Heart left ventricle (tissue), 13 donors: ENCODE results near the gene CPN1.

Experiments used
- POLR2A ChIP-seq, 2 donors: fragments of 450-650 bp; IDR thresholded peaks; one replicate each; pipeline ENCODE4 v1.6.1; 2017; ENCODE audit warnings: antibody characterized with exemption in 2 of 2, mild to moderate bottlenecking in 2 of 2, moderate library complexity in 2 of 2
- TF ChIP-seq, protein P1 (sequence below), 12 donors: fragments of 200-600 bp; sonication (generic) in 4 of 12; IDR thresholded peaks; one replicate each; pipeline versions ENCODE4 v1.5.0 to v1.8.0; 2018 to 2022; ENCODE audit warnings: antibody characterized with exemption in 12 of 12, mild to moderate bottlenecking in 5 of 12
- donor health status: ischemic (EF 13 %, LVEDD 7.1; RV severe dilation, severe dysfunction).
- donor health status: DM: no; HTN: yes; CAD: no.
- donor health status: DM: no; HTN: no; CAD: no.
- donor health status: ischemic (EF 25% LVEDD 6.9; RV normal size, moderate dysfunction).
- donor health status: ischemic (EF 25% LVEDD 5.7; RV mildly dilated, moderate dysfunction).
- donor health status: ischemic (EF 35%, LVEDD 5.7; RV mildly dilated, moderate dysfunction).
- donor health status: nonischemic (EF 11% LVEDD 7.7; RV severe dilation, severe dysfunction).
- donor health status: DM: yes; HTN: yes; CAD: no.
- donor health status: PGD.
- donor health status: ischemic (EF 29% LVEDD 5.4; RV normal size, mild dysfunction).
- donor health status: nonischemic (EF 23%, LVEDD 6.1; RV moderate dilation, normal function).

GRCh38 chr10:100041306-100042002 lies 40.2 kb downstream of the CPN1 start:
- TF ChIP-seq, protein P1, sequence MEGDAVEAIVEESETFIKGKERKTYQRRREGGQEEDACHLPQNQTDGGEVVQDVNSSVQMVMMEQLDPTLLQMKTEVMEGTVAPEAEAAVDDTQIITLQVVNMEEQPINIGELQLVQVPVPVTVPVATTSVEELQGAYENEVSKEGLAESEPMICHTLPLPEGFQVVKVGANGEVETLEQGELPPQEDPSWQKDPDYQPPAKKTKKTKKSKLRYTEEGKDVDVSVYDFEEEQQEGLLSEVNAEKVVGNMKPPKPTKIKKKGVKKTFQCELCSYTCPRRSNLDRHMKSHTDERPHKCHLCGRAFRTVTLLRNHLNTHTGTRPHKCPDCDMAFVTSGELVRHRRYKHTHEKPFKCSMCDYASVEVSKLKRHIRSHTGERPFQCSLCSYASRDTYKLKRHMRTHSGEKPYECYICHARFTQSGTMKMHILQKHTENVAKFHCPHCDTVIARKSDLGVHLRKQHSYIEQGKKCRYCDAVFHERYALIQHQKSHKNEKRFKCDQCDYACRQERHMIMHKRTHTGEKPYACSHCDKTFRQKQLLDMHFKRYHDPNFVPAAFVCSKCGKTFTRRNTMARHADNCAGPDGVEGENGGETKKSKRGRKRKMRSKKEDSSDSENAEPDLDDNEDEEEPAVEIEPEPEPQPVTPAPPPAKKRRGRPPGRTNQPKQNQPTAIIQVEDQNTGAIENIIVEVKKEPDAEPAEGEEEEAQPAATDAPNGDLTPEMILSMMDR (IDR thresholded peaks at IDR 0.05) = no peak
- TF ChIP-seq POLR2A (IDR thresholded peaks at IDR 0.05) = no peak
